ENCODE data around the gene RNF181. TPM values are rescaled to one million over a fixed set of nuclear protein-coding genes. Genes with fewer than 3 reads are reported as not detected.

RNF181 gene
- total and polyA plus RNA-seq, 2 of the 13 experiments (the other 11 are each of a cell fraction or from before 2014, with no cell fraction given), result 224 to 578 TPM

- TF ChIP-seq PREB (CRISPR knock-in tag; IDR thresholded peaks at IDR 0.05) (no peak), ZNF253 (CRISPR knock-in tag; IDR thresholded peaks at IDR 0.05; ENCODE audit: borderline replicate concordance) (no peak; the same call in 1 of the 2 replicates), SNAI1 (CRISPR knock-in tag; IDR thresholded peaks at IDR 0.05; ENCODE audit: borderline replicate concordance) (peak; percentile 93), SKI (IDR thresholded peaks at IDR 0.05; ENCODE audit: partially characterized antibody) (peak; percentile 67), ZNF790 (CRISPR knock-in tag; IDR thresholded peaks at IDR 0.05; ENCODE audit: borderline replicate concordance) (no peak), ZKSCAN8 (CRISPR knock-in tag; IDR thresholded peaks at IDR 0.05; ENCODE audit: borderline replicate concordance) (no peak), ZNF737 (CRISPR knock-in tag; IDR thresholded peaks at IDR 0.05; ENCODE audit: borderline replicate concordance) (no peak), GABPA (IDR thresholded peaks at IDR 0.05; ENCODE audit: low read depth, low read length) (no peak), GABPA (CRISPR knock-in tag; IDR thresholded peaks at IDR 0.05; ENCODE audit: low read depth) (peak; percentile 60; the same call in 1 of the 2 replicates), RBM22 (optimal IDR thresholded peaks at IDR 0.05; ENCODE audit: low read length) (no peak), ZMYM3 (CRISPR knock-in tag; IDR thresholded peaks at IDR 0.05) (no peak; the same call in 1 of the 2 replicates), ZNF180 (CRISPR knock-in tag; IDR thresholded peaks at IDR 0.05; ENCODE audit: borderline replicate concordance, low read depth) (no peak), NR3C1 (CRISPR knock-in tag; IDR thresholded peaks at IDR 0.05) (no peak), MXD3 (CRISPR knock-in tag; IDR thresholded peaks at IDR 0.05) (peak; percentile 82), ZNF639 (CRISPR knock-in tag; conservative IDR thresholded peaks at IDR 0.05) (peak; percentile 76), RBFOX2 (IDR thresholded peaks at IDR 0.05; ENCODE audit: low read depth, low read length) (peak; percentile 98), MXI1 (IDR thresholded peaks at IDR 0.05; ENCODE audit: borderline replicate concordance, low read depth, low read length) (peak; percentile 87), NR2C2 (CRISPR knock-in tag; IDR thresholded peaks at IDR 0.05; ENCODE audit: borderline replicate concordance) (peak; percentile 76), ZNF749 (CRISPR knock-in tag; IDR thresholded peaks at IDR 0.05; ENCODE audit: borderline replicate concordance) (no peak), ZGPAT (CRISPR knock-in tag; IDR thresholded peaks at IDR 0.05) (no peak), MIXL1 (CRISPR knock-in tag; IDR thresholded peaks at IDR 0.05) (no peak), ZNF292 (CRISPR knock-in tag; IDR thresholded peaks at IDR 0.05; ENCODE audit: borderline replicate concordance, low read depth) (no peak; the same call in 1 of the 2 replicates), ZBTB42 (CRISPR knock-in tag; IDR thresholded peaks at IDR 0.05) (no peak), ZBTB33 (CRISPR knock-in tag; IDR thresholded peaks at IDR 0.05) (no peak)
These were observed 7.1 kb downstream of the RNF181 start, which contains the start of gene TMEM150A (continued) for GRCh38 chr2:85602476-85603234.
